HG03442 (cell line): ENCODE measurements around the gene C4orf36.
A peak's percentile ranks its signal among the peaks of the same experiment; 100 is the strongest.
"Not testable (repeated sequence)": the region's sequence is repeated elsewhere in the genome, so short reads cannot be mapped to it uniquely, and the experiment has no call there.

Experiments
- ATAC-seq: cut with Tn5 transposase; IDR thresholded peaks from one replicate; pipeline ENCODE4 v1.9.1; 2021; ENCODE audit warnings: mild to moderate bottlenecking, moderate library complexity; ENCODE audit not compliant: unreplicated experiment

Gene C4orf36

GRCh38 chr4:86917212-86918039 is 25.2 kb upstream of the C4orf36 start:
- no peak for ATAC-seq

- no peak for ATAC-seq
These were observed 24.2 kb upstream of the C4orf36 start for GRCh38 chr4:86916392-86916791.

- no peak for ATAC-seq
These were observed 18.8 kb upstream of the C4orf36 start for GRCh38 chr4:86910820-86911684.

- no peak for ATAC-seq
These were observed 18.1 kb upstream of the C4orf36 start for GRCh38 chr4:86910369-86910768.

GRCh38 chr4:86909546-86910295 is 17.5 kb upstream of the C4orf36 start:
- no peak for ATAC-seq

GRCh38 chr4:86908251-86908657 is 16.0 kb upstream of the C4orf36 start:
- ATAC-seq, result no peak

GRCh38 chr4:86901864-86902263 is 9.6 kb upstream of the C4orf36 start:
- ATAC-seq, result no peak

- no peak for ATAC-seq
These were observed 6.3 kb upstream of the C4orf36 start for GRCh38 chr4:86898562-86898961.

GRCh38 chr4:86896596-86896995 is 4.4 kb upstream of the C4orf36 start:
- no peak for ATAC-seq

GRCh38 chr4:86895692-86896488 is 3.7 kb upstream of the C4orf36 start:
- ATAC-seq, result peak; percentile 54

- ATAC-seq, result no peak
These were observed 2.2 kb upstream of the C4orf36 start for GRCh38 chr4:86894455-86894854.

- no peak for ATAC-seq
These were observed 914 bp upstream of the C4orf36 start for GRCh38 chr4:86893136-86893535.

- no peak for ATAC-seq
These were observed 376 bp upstream of the C4orf36 start for GRCh38 chr4:86892636-86892960.

- ATAC-seq, result no peak
These were observed 1.4 kb downstream of the C4orf36 start for GRCh38 chr4:86890790-86891189.

GRCh38 chr4:86879641-86880040 is 12.6 kb downstream of the C4orf36 start:
- no peak for ATAC-seq

- ATAC-seq, result no peak
These were observed 13.6 kb downstream of the C4orf36 start for GRCh38 chr4:86878640-86879039.

GRCh38 chr4:86876894-86877685 is 15.1 kb downstream of the C4orf36 start:
- no peak for ATAC-seq

GRCh38 chr4:86875436-86875835 is 16.8 kb downstream of the C4orf36 start:
- not testable (repeated sequence) for ATAC-seq

GRCh38 chr4:86872135-86872534 is 20.1 kb downstream of the C4orf36 start:
- no peak for ATAC-seq
